Calu3 (cell line): ENCODE results near the gene SAMD4A. TPM values are rescaled to one million over a fixed set of nuclear protein-coding genes. Genes with fewer than 3 reads are reported as not detected.

Experiments
- BruUV-seq: library from RNA; stranded (reverse); fragments of 400-500 nt; replicated peaks from 2 replicates; lab custom pipeline; 2021; lab: Mats Ljungman, UMichigan
- CTCF ChIA-PET: fragments of 300-600 bp; sonication (Branson Sonifier 250); formaldehyde crosslinking; loops from one replicate; lab custom pipeline; 2022; ENCODE audit warnings: antibody characterized with exemption; lab: Charles Lee
- DNase-seq: peaks from one replicate; pipeline ENCODE4 v3.0.0; 2022
- H3K27ac Mint-ChIP-seq: one replicate; pipeline ENCODE4 v1.8.0; 2022; ENCODE audit warnings: mixed read lengths; ENCODE audit not compliant: unreplicated experiment
- H3K27me3 Mint-ChIP-seq: one replicate; pipeline ENCODE4 v1.8.0; 2022; ENCODE audit warnings: mixed read lengths; ENCODE audit not compliant: unreplicated experiment
- H3K36me3 Mint-ChIP-seq: one replicate; pipeline ENCODE4 v1.8.0; 2022; ENCODE audit warnings: mild to moderate bottlenecking, moderate library complexity, mixed read lengths; ENCODE audit not compliant: insufficient read depth, unreplicated experiment
- H3K4me1 Mint-ChIP-seq: one replicate; pipeline ENCODE4 v1.8.0; 2022; ENCODE audit warnings: mild to moderate bottlenecking, low read depth, mixed read lengths; ENCODE audit not compliant: unreplicated experiment
- H3K4me3 Mint-ChIP-seq: one replicate; pipeline ENCODE4 v1.8.0; 2022; ENCODE audit warnings: mild to moderate bottlenecking, low read depth, moderate library complexity, mixed read lengths; ENCODE audit not compliant: unreplicated experiment
- H3K9me3 Mint-ChIP-seq: one replicate; pipeline ENCODE4 v1.8.0; 2022; ENCODE audit warnings: low read depth, mixed read lengths; ENCODE audit not compliant: unreplicated experiment
- intact Hi-C: fragments of 100-400 bp; cut with micrococcal nuclease; formaldehyde crosslinking; loops from one replicate; pipeline ENCODE4 v1.10.0; 2022; ENCODE audit not compliant: unreplicated experiment
- total RNA-seq: library from RNA; stranded (reverse); gene quantifications from 2 replicates; pipeline ENCODE4 v1.2.3, GENCODE V29; 2022
- TF ChIP-seq, protein P1 (sequence below): fragments of 200-600 bp; IDR thresholded peaks from one replicate; pipeline ENCODE4 v1.8.0; 2022; ENCODE audit warnings: antibody characterized with exemption; ENCODE audit not compliant: unreplicated experiment

Gene SAMD4A
- total RNA-seq, 1 experiment from 2014 or later, result 14.4 TPM

GRCh38 chr14:54815515-54815914 lies 248.6 kb downstream of the SAMD4A start:
- Mint-ChIP-seq H3K36me3 (no peaks in the 10 kb centered on the region), H3K27me3 (peaks cover 42% of the 10 kb centered on the region), H3K4me3 (peak overlapping the region; percentile 20), H3K9me3 (no peaks in the 10 kb centered on the region), H3K27ac (peak overlapping the region; percentile 7), H3K4me1 (peaks cover 13% of the 10 kb centered on the region)
- intact Hi-C loops, result no loop called here
- BruUV-seq, result no TSS peak
- TF ChIP-seq, protein P1, sequence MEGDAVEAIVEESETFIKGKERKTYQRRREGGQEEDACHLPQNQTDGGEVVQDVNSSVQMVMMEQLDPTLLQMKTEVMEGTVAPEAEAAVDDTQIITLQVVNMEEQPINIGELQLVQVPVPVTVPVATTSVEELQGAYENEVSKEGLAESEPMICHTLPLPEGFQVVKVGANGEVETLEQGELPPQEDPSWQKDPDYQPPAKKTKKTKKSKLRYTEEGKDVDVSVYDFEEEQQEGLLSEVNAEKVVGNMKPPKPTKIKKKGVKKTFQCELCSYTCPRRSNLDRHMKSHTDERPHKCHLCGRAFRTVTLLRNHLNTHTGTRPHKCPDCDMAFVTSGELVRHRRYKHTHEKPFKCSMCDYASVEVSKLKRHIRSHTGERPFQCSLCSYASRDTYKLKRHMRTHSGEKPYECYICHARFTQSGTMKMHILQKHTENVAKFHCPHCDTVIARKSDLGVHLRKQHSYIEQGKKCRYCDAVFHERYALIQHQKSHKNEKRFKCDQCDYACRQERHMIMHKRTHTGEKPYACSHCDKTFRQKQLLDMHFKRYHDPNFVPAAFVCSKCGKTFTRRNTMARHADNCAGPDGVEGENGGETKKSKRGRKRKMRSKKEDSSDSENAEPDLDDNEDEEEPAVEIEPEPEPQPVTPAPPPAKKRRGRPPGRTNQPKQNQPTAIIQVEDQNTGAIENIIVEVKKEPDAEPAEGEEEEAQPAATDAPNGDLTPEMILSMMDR, result no peak
- DNase-seq, result no peak
- CTCF ChIA-PET, result no interaction called here

DNA sequence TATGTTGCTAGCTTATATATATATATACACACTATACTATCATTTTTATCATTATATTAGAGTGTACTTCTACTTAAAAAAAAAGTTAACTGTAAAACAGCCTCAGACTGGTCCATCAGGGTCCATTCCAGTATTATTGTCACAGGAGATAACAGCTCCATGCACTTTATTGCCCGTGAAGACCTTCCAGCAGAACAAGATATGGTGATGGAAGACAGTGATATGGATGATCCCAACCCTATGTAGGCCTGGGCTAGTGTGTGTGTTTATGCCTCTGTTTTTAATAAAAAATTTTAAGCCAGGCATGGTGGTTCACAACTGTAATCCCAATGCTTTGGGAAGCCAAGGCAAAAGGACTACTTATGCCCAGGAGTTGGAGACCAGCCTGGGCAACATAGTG lies 249.5 kb downstream of the SAMD4A start:
- CTCF ChIA-PET, result no interaction called here
- intact Hi-C loops, result no loop called here
- no TSS peak for BruUV-seq
- H3K4me1 Mint-ChIP-seq, result peaks cover 13% of the 10 kb centered on the region
- TF ChIP-seq, protein P1, result no peak
- no peak for DNase-seq
- no peaks in the 10 kb centered on the region for H3K36me3 Mint-ChIP-seq
- no peak overlapping the region for H3K4me3 Mint-ChIP-seq
- H3K9me3 Mint-ChIP-seq, result no peaks in the 10 kb centered on the region
- no peak overlapping the region for H3K27ac Mint-ChIP-seq
- H3K27me3 Mint-ChIP-seq, result peaks cover 38% of the 10 kb centered on the region

DNA sequence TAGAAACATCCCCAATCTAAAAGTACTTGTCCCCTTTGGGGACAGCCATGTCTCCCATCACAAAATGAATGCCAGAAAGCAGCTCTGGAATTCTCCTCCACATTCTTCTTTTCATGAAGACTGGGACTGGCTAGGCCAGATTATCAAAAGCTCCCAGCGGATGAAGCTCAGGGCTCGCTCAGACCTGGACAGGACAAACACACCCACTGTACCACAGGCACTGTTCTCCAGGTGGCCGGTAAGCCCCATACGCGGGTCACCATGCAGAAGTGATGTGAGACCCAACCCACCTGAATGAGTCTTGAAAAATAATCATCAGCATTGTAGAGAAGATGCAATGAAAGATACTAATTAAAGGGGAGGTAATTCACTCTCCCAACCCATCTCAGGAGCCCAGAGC lies 250.6 kb downstream of the SAMD4A start:
- intact Hi-C loops, result no loop called here
- no TSS peak for BruUV-seq
- CTCF ChIA-PET, result interaction anchor here (1.0 to 1.1 kb wide), 2 partner anchors 11 to 12 kb away, joined by 3 to 4 read pairs; no protein-coding TSS in a partner anchor
- peaks cover 27% of the 10 kb centered on the region for H3K27me3 Mint-ChIP-seq
- no peak overlapping the region for H3K27ac Mint-ChIP-seq
- H3K9me3 Mint-ChIP-seq, result no peaks in the 10 kb centered on the region
- no peak for DNase-seq
- H3K4me3 Mint-ChIP-seq, result no peak overlapping the region
- peaks cover 13% of the 10 kb centered on the region for H3K4me1 Mint-ChIP-seq
- no peaks in the 10 kb centered on the region for H3K36me3 Mint-ChIP-seq
- TF ChIP-seq, protein P1, result no peak

DNA sequence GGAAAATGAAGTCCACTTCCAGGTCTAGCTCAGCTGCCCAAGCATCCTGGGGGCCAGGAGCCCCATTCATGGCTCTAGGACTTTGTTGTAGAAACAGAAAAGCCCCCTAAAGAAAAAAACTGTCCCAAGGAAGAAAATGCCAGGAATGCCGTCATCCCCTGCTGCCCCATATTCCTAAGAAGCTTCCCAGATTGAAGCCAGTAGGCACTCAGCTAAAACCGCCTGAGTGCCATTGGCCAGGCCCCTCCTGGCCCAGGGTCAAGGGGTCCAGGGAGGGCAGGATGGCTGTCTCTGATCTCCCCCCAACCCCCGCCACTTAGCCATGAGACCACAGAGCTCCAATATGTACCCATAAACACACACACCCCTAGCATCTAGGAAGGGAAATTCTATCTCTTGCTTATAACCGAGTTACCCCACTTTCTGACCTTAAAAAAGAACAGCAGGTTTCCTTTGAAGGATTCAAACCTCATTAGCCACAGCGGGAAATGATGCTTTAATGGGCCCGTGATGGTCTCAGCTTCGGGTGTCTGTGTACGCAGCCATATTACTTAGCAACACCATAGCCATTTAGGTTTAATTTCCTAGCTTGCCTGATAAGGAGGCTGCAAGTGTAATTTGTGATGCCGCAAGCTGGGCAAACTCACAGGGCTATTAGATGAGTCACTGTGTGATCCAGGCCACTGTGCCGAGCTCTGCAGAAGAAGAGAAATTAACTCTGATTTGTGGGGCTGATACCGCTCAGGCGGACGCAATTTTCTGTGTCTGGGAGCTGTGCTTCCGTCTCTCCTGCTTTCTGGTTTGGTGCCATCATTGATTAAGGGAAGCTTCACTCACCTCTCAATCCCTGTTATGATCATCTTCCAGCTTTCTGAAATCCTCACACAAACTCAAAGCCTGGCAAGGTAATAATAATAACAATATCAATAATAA lies 251.5 kb downstream of the SAMD4A start:
- no peaks in the 10 kb centered on the region for H3K9me3 Mint-ChIP-seq
- BruUV-seq, result no TSS peak
- no peak overlapping the region for H3K4me3 Mint-ChIP-seq
- H3K27me3 Mint-ChIP-seq, result peaks cover 19% of the 10 kb centered on the region
- CTCF ChIA-PET, result interaction anchor here (1.0 to 1.1 kb wide), 2 partner anchors 11 to 12 kb away, joined by 3 to 4 read pairs; no protein-coding TSS in a partner anchor
- intact Hi-C loops, result no loop called here
- no peak overlapping the region for H3K27ac Mint-ChIP-seq
- H3K4me1 Mint-ChIP-seq, result peaks cover 13% of the 10 kb centered on the region
- no peak for DNase-seq
- TF ChIP-seq, protein P1, result no peak
- no peaks in the 10 kb centered on the region for H3K36me3 Mint-ChIP-seq
